GM18498 (cell line): ENCODE data around the gene COQ9.

Experiments used
- ATAC-seq: cut with Tn5 transposase; IDR thresholded peaks from one replicate; pipeline ENCODE4 v1.9.1; 2021; ENCODE audit warnings: mild to moderate bottlenecking, moderate library complexity; ENCODE audit not compliant: unreplicated experiment

Gene COQ9

DNA sequence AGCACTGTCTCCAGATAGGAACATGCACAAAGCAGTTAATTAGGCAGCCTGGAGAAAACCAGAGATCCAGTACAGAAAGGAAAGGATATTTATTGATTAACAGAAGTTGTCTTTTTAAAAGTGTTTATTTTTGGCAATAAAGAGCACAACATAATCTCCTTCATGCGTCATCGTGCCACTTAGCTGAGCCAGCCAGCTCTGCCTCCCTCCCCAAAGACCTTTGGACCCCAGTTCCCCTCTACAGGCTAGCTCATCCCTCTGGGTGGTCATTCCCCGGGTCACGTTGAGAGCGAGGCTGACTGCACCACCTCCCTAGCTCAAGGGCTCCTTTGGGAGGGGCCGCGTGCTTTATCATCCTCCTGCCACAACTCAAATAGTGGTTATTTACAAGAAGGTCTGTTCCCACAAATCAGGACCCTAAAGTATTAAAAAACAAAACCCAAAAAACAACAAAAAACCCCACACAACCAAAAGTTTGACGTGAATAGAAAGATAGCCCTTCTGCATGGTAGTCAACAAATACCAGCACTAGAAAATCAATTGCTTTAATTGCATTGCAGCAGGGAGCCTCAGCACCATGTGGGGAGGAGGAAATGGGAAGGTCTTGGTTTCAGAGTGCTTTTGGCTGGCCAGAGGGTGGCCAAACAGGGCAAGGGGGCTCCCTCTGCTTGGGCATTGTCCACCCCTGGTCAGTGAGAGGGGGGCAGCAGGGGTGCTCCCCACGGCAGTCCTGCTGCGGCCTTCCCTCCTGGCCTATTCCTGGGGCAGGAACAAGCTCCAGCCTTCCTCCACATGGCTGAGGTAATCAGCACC is 24.8 kb downstream of the COQ9 start:
- ATAC-seq: no peak

DNA sequence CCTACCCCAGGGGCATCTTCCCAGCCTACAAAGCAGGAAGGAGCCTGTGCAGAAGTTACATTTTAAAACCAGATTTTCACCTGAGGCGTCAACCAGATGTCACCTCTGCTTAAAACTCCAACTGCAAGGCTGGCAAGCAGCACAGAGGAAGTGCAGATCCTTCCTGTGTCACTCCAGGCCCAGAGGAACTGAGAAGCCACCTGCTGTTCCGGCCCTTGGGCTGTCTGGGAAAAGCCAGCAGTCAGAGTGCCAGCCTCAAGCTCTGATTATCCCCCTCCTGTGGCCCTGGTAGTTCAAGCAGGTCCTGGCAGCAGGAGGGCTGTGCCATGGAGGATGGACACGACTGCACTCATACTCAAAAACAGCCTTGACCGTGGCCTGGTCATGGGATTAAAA is 25.4 kb downstream of the COQ9 start:
- ATAC-seq: no peak

DNA sequence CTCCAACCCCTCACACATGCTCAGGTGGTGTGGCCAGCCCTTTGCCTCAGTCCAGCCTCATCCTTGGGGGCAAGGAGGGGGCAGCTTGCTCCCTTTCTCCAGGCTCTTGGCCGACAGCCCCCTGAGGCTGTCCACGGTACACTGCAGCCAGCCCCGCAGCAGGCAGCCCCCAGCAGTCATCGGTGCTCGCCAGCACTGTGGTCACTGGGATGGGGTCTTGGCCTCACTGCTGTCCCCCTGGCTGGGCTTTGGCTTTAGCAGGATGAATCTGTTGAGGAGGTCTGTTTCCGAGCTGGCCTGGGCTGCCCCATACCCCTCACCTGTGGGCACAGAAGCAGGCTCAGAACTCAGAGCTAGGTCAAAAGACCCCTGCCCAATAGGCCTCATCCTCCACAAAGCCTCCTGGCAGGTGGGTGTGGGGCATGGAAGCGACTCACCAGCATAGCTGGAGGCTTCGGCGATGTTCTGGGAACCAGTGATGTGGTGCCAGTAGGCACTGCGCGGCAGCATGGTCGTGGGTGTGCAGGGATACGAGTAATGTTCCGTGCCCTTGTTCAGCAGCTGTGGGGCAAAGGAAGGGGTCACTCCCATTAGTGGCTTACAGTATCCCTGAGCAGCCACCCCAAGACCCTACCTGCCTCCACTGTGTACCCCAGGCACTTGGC is 26.0 kb downstream of the COQ9 start:
- ATAC-seq: no peak

GRCh38 chr16:57473906-57474305 is 26.6 kb downstream of the COQ9 start:
- ATAC-seq: no peak

DNA sequence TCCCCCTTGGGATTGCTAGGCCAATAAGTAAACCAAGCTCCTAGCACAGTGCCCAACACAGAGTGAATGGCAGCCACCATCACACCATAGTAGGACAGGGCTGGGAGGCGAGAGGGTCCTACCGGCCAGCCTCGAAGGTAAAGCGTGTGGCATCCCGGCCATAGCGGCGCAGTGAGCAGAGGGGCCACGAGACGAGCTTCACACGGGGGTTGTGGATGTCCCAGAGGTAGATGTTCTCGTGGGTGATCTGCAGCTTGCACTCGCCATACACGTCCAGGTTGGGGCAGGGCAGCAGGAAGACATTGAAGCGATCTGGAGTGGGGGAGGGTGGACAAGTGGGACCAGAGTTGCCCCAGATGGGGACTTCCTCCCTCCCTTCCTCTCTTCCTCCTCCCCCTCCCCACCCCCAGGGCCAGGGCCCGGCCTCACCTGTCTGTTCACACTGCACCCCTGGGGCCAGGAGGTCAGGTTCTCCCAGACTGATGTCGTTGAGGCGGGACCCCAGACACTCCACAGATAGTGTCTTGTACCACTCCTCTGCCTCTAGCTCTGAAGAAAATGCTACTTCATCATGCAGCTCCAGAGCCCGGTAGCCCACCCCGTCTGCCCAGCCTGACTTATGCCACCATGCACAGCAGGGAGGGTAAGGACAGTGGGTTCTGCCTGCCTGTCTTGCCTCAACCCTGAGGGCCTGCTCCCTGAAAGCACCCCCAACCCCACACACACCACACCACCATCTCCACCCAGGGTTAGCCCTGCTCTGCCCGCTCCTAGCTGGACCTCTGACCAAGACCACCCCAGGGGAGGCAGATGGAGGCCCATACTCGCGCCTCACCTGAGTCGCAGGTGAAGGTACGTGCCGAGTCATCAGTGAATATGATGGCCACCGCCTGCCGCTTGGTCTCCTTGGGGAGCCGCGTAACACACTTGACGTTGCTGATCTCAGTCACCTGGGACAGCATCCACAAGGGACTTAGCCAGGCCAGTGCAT is 27.7 kb downstream of the COQ9 start:
- ATAC-seq: no peak

DNA sequence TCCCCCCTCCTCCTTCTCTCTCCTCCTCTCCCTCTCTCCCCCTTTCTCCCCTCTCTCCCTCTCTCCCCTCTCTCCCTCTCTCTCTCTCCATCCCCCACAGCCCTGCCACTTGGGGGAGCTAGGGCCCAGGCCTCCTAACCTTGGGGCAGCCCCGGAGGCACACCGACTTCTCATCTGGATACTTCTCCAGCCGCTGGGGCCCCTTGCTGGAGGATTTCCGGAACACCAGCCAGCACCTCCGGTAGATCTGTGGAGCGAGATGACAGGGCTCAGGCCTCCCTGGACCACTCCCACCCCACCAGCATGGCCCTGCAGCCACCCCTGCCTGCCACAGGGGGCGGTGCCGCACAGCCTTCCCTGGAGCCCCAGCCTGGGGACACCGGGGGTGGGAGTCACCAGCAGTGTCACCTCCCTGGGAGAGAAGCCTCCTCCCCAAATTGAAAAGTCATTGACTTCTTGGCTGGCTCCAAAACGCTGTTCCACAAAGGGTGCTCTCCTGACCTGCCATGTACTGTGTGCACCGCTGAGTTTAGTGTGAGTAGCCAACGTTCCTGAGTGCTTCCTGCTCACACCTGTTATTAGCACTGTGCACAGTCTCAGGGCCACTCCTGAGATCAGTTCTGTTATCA is 28.5 kb downstream of the COQ9 start:
- ATAC-seq: peak; percentile 86

DNA sequence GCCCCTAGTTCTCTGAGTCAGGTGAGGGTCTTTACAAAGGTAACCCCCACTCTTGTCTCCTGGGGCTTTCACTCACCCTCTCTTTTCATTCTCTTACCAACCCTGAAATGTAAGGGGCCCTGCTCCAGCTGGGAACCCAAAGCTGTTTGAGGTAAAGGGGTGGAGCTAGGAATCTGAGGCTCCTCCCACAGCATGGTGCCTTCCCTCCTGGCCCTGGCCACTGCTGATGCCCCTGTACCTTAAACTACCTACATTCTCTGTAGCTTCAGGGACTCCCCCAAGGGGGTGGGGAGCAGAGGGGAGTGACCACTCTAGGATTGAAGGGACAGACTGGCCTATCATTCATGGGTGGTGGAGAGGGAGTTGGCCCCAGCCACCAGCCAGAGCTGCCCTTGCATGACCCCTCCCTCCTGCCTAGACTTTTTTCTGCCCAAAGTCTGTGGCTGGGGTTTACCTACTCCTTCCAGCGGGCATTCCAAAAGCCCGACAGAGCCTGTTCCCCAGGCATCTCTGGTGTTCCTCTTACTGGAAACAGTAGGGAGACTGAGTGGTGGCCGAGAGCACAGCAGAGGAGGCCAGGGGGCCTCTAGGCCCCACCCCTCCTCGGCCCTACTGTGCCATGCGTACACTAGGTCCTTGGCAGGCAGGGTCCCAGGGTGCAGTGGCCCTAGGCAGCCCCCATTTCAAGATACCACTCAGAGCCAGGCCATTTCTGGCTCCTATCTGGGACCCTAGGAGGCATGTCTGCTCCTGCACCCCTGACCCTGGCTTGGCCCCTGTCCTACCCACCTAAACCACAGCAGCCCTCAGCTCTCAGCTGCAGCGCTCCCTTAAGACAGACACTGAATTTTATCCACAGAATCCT is 29.5 kb downstream of the COQ9 start:
- ATAC-seq: no peak

- ATAC-seq: no peak
Observed at GRCh38 chr16:57477531-57478202, 30.4 kb downstream of the COQ9 start.

- ATAC-seq: no peak
Observed at GRCh38 chr16:57478396-57479204, 31.3 kb downstream of the COQ9 start.

GRCh38 chr16:57479205-57479975 is 32.1 kb downstream of the COQ9 start:
- ATAC-seq: no peak

DNA sequence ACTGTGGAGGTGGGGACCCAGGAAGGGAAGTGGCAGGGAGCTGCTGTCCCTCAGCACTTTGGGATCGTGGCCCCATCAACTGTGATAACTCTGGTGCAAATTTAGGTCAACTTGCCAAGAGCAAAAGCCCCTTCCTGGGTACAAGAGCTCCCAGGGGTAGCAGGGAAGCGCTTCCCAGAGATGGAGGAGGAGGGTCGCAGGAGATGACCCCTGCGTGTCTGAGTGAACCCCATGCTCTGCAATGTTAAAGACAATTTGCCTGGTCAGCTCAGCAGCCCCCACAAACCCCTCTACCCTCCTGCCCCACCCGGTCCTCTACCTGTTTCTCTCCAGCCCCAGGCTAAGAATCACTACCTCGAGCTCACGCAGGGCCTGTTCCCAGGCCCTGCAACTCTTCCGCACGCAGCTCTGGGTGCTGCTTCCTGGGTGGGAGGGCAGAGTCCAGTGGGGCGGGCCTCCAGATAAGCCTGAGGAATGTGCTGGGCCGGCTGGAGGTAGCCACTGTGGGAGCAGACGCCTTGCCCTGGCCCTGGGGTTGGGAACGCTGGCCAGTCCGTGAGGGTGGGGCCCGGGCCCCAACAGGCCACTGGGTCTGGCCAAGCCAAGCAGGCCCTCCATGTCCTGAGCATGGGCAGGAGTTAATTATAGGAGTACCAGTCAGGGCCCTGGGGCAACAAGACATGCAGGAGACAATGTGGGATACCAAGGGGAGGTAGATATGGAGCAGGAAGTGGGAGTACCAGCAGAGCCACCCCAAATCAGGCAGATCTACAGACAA is 32.9 kb downstream of the COQ9 start:
- ATAC-seq: no peak

GRCh38 chr16:57480754-57481230 is 33.5 kb downstream of the COQ9 start:
- no peak for ATAC-seq

- ATAC-seq: no peak
Observed at GRCh38 chr16:57481421-57481820, 34.1 kb downstream of the COQ9 start.

- ATAC-seq: no peak
Observed at GRCh38 chr16:57482845-57483545, 35.7 kb downstream of the COQ9 start.

GRCh38 chr16:57483725-57484514 is 36.6 kb downstream of the COQ9 start:
- ATAC-seq: no peak
